Caco-2 (cell line): ENCODE data around the gene ARHGAP24. TPM values are rescaled to one million over a fixed set of nuclear protein-coding genes. Genes with fewer than 3 reads are reported as not detected.

Source experiments
- BruUV-seq: library from RNA; stranded (reverse); fragments of 400-500 nt; replicated peaks from 2 replicates; lab custom pipeline; 2021; lab: Mats Ljungman, UMichigan
- CTCF ChIA-PET: fragments of 300-600 bp; sonication (Branson Sonifier 250); formaldehyde crosslinking; loops from one replicate; lab custom pipeline; 2022; ENCODE audit warnings: antibody characterized with exemption; lab: Charles Lee
- POLR2A ChIA-PET: fragments of 300-600 bp; sonication (Branson Sonifier 250); formaldehyde crosslinking; loops from one replicate; lab custom pipeline; 2022; ENCODE audit warnings: antibody characterized with exemption; lab: Charles Lee
- DNase-seq, 2 experiments: peaks; one replicate each; pipeline versions ENCODE4 v3.0.0 to v3.0.0-alpha.2; 2020 to 2022
- H3K27me3 ChIP-seq: replicated peaks from 2 replicates; pipeline ENCODE4 v1.6.0; 2011; ENCODE audit warnings: low read length; ENCODE audit not compliant: control insufficient read depth, insufficient read depth
- H3K36me3 ChIP-seq: 2 replicates; pipeline ENCODE4 v1.5.1; 2011; ENCODE audit warnings: low read length; ENCODE audit not compliant: control insufficient read depth, insufficient read depth
- H3K4me1 ChIP-seq: fragments of 250-450 bp; sonication (Bioruptor Pico); 2 replicates; pipeline ENCODE4 v1.5.1; 2020; ENCODE audit warnings: mild to moderate bottlenecking
- H3K4me3 ChIP-seq: 2 replicates; pipeline ENCODE4 v1.5.1; 2011; ENCODE audit warnings: low read depth, mild to moderate bottlenecking, control low read depth, low read length
- H3K9me3 ChIP-seq: fragments of 250-450 bp; sonication (Bioruptor Pico); 2 replicates; pipeline ENCODE4 v1.5.1; 2020; ENCODE audit warnings: mild to moderate bottlenecking, moderate library complexity
- H3K27ac Mint-ChIP-seq: one replicate; pipeline ENCODE4 v1.8.0; 2022; ENCODE audit warnings: mixed read lengths; ENCODE audit not compliant: unreplicated experiment
- H3K27me3 Mint-ChIP-seq: one replicate; pipeline ENCODE4 v1.8.0; 2022; ENCODE audit warnings: mixed read lengths; ENCODE audit not compliant: insufficient read depth, unreplicated experiment
- H3K36me3 Mint-ChIP-seq: one replicate; pipeline ENCODE4 v1.8.0; 2022; ENCODE audit warnings: mild to moderate bottlenecking, mixed read lengths; ENCODE audit not compliant: insufficient read depth, unreplicated experiment
- H3K4me1 Mint-ChIP-seq: one replicate; pipeline ENCODE4 v1.8.0; 2022; ENCODE audit warnings: low read depth, mixed read lengths; ENCODE audit not compliant: unreplicated experiment
- H3K4me3 Mint-ChIP-seq: one replicate; pipeline ENCODE4 v1.8.0; 2022; ENCODE audit warnings: mild to moderate bottlenecking, moderate library complexity, mixed read lengths; ENCODE audit not compliant: unreplicated experiment
- H3K9me3 Mint-ChIP-seq: one replicate; pipeline ENCODE4 v1.8.0; 2022; ENCODE audit warnings: mixed read lengths; ENCODE audit not compliant: unreplicated experiment
- intact Hi-C: fragments of 100-400 bp; cut with micrococcal nuclease; formaldehyde crosslinking; loops from one replicate; pipeline ENCODE4 v1.10.0; 2022; ENCODE audit not compliant: unreplicated experiment
- total RNA-seq: library from RNA; stranded (reverse); gene quantifications from 2 replicates; pipeline ENCODE4 v1.2.3, GENCODE V29; 2022
- TF ChIP-seq, protein P1 (sequence below), 2 experiments: fragments of 200-600 bp in 1 of 2; IDR thresholded peaks; 1 replicate in 1 of 2; 2 replicates in 1 of 2; pipeline versions ENCODE4 v1.5.1 to v1.8.0; 2011 to 2022; ENCODE audit warnings: antibody characterized with exemption in 1 of 2, control low read depth in 1 of 2, inconsistent platforms in 1 of 2, low read depth in 1 of 2, low read length in 1 of 2, mild to moderate bottlenecking in 1 of 2, moderate library complexity in 1 of 2; ENCODE audit not compliant: insufficient read depth in 1 of 2, severe bottlenecking in 1 of 2, unreplicated experiment in 1 of 2

ARHGAP24 gene
- total RNA-seq, 1 experiment from 2014 or later: 2.8 TPM

DNA sequence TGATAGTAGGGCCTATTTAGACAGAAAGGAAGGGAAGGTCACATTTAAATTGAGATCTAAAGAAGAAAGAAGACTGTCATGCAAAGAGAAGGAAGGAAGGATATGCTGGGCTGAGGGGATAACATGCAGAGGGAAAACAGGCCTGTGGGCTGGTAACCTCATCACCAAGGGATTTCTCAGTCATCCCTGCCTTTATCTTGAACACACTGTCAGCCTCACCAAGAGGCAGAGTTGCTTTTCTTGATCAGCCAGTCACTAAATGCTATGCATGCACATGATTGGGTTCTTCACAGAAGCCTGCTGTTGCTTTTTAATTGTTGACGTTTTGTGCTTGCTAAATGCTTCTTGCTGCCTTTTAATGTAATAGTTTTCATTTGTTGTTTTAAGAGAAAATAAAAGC lies 113.0 kb downstream of the ARHGAP24 start:
- no TSS peak for BruUV-seq
- intact Hi-C loops: no loop called here
- CTCF ChIA-PET: no interaction called here

GRCh38 chr4:85591406-85592098 lies 116.6 kb downstream of the ARHGAP24 start:
- no peak for DNase-seq
- no TSS peak for BruUV-seq
- Mint-ChIP-seq H3K27ac (no peak overlapping the region), H3K4me3 (no peak overlapping the region), H3K36me3 (no peaks in the 10 kb centered on the region), H3K27me3 (peaks cover 3% of the 10 kb centered on the region), H3K9me3 (no peaks in the 10 kb centered on the region), H3K4me1 (no peaks in the 10 kb centered on the region)
- TF ChIP-seq, protein P1, sequence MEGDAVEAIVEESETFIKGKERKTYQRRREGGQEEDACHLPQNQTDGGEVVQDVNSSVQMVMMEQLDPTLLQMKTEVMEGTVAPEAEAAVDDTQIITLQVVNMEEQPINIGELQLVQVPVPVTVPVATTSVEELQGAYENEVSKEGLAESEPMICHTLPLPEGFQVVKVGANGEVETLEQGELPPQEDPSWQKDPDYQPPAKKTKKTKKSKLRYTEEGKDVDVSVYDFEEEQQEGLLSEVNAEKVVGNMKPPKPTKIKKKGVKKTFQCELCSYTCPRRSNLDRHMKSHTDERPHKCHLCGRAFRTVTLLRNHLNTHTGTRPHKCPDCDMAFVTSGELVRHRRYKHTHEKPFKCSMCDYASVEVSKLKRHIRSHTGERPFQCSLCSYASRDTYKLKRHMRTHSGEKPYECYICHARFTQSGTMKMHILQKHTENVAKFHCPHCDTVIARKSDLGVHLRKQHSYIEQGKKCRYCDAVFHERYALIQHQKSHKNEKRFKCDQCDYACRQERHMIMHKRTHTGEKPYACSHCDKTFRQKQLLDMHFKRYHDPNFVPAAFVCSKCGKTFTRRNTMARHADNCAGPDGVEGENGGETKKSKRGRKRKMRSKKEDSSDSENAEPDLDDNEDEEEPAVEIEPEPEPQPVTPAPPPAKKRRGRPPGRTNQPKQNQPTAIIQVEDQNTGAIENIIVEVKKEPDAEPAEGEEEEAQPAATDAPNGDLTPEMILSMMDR (IDR thresholded peaks at IDR 0.05; ENCODE audit: insufficient read depth in 1 of 2, low read depth in 1 of 2, low read length in 1 of 2, severe bottlenecking in 1 of 2, unreplicated experiment in 1 of 2): no peak
- ChIA-PET CTCF (no interaction called here), POLR2A (no interaction called here)
- intact Hi-C loops: no loop called here
- no peak overlapping the region for H3K4me3 ChIP-seq
- no peaks in the 10 kb centered on the region for H3K9me3 ChIP-seq
- H3K27me3 ChIP-seq: no peaks in the 10 kb centered on the region
- no peaks in the 10 kb centered on the region for H3K4me1 ChIP-seq
- no peaks in the 10 kb centered on the region for H3K36me3 ChIP-seq

More for the DNA sequence above, 113.0 kb downstream of the ARHGAP24 start:
- H3K4me1 Mint-ChIP-seq: no peaks in the 10 kb centered on the region
- TF ChIP-seq, protein P1 (IDR thresholded peaks at IDR 0.05; ENCODE audit: insufficient read depth in 1 of 2, low read depth in 1 of 2, low read length in 1 of 2, severe bottlenecking in 1 of 2, unreplicated experiment in 1 of 2): no peak
- peaks cover 2% of the 10 kb centered on the region for H3K27me3 Mint-ChIP-seq
- Histone ChIP-seq H3K36me3 (no peaks in the 10 kb centered on the region), H3K4me3 (no peak overlapping the region), H3K4me1 (no peaks in the 10 kb centered on the region), H3K9me3 (no peaks in the 10 kb centered on the region), H3K27me3 (no peaks in the 10 kb centered on the region)
- no peak for DNase-seq
- H3K9me3 Mint-ChIP-seq: no peaks in the 10 kb centered on the region
- H3K27ac Mint-ChIP-seq: no peak overlapping the region
- POLR2A ChIA-PET: no interaction called here
- H3K4me3 Mint-ChIP-seq: no peak overlapping the region
- no peaks in the 10 kb centered on the region for H3K36me3 Mint-ChIP-seq

- DNase-seq: no peak
- ChIA-PET CTCF (no interaction called here), POLR2A (no interaction called here)
- Histone ChIP-seq H3K36me3 (no peaks in the 10 kb centered on the region), H3K4me1 (no peaks in the 10 kb centered on the region), H3K4me3 (no peak overlapping the region), H3K9me3 (no peaks in the 10 kb centered on the region), H3K27me3 (no peaks in the 10 kb centered on the region)
- no peaks in the 10 kb centered on the region for H3K36me3 Mint-ChIP-seq
- H3K4me1 Mint-ChIP-seq: no peaks in the 10 kb centered on the region
- peaks cover 3% of the 10 kb centered on the region for H3K27me3 Mint-ChIP-seq
- TF ChIP-seq, protein P1 (IDR thresholded peaks at IDR 0.05; ENCODE audit: insufficient read depth in 1 of 2, low read depth in 1 of 2, low read length in 1 of 2, severe bottlenecking in 1 of 2, unreplicated experiment in 1 of 2): no peak
- H3K4me3 Mint-ChIP-seq: no peak overlapping the region
- intact Hi-C loops: no loop called here
- H3K27ac Mint-ChIP-seq: no peak overlapping the region
- BruUV-seq: no TSS peak
- H3K9me3 Mint-ChIP-seq: no peaks in the 10 kb centered on the region
Measured at GRCh38 chr4:85595098-85595775, 120.3 kb downstream of the ARHGAP24 start.
